Nephron progenitor cell (in vitro differentiated cells): ENCODE data around the gene GSTM5.

Source experiments
- DNase-seq: peaks from one replicate; pipeline ENCODE4 v3.0.0; 2021
- H3K27ac Mint-ChIP-seq: 2 replicates; pipeline ENCODE4 v1.8.0; 2021; ENCODE audit warnings: mild to moderate bottlenecking, moderate library complexity, mixed read lengths
- H3K27me3 Mint-ChIP-seq: 2 replicates; pipeline ENCODE4 v1.8.0; 2021; ENCODE audit warnings: mild to moderate bottlenecking, low read depth, mixed read lengths; ENCODE audit not compliant: poor library complexity
- H3K36me3 Mint-ChIP-seq: 2 replicates; pipeline ENCODE4 v1.8.0; 2021; ENCODE audit warnings: low read depth, mixed read lengths
- H3K4me1 Mint-ChIP-seq: 2 replicates; pipeline ENCODE4 v1.8.0; 2021; ENCODE audit warnings: mixed read lengths
- H3K4me3 Mint-ChIP-seq: 2 replicates; pipeline ENCODE4 v1.8.0; 2021; ENCODE audit warnings: mild to moderate bottlenecking, moderate library complexity, mixed read lengths
- H3K9me3 Mint-ChIP-seq: 2 replicates; pipeline ENCODE4 v1.8.0; 2021; ENCODE audit warnings: mild to moderate bottlenecking, moderate library complexity, mixed read lengths
- CTCF ChIP-seq: fragments of 200-600 bp; sonication (generic); IDR thresholded peaks from 2 replicates; pipeline ENCODE4 v1.5.0; 2021; ENCODE audit warnings: antibody characterized with exemption

The GSTM5 gene

DNA sequence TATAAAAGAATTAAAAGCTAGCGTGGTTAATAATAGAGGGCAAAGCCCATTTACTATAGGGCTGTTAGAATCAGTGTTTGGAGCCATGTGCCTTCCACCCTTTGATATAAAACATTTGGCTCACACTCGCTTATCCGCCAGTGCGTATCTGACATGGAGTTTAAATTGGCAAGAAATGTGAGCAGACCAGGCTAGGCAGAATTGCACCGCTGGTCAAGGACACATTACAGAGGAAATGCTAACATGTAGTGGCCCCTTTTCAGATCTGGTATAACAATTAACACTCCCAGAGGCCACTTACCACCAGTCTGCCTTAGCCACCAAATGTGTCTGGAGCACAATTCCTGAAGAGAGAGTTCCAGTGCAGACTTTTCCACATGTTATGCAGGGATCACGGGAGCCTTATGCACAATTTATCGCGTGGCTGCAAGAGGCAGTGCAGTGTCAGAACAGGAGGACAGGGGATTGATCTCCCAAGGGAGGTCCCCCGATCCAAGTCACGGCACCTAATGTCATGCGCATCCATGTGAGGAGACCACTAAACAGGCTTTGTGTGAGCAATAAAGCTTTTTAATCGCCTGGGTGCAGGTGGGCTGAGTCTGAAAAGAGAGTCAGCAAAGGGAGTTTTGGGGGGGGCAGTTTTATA is 14.8 kb downstream of the GSTM5 start:
- no peak overlapping the region for H3K4me3 Mint-ChIP-seq
- peaks cover 3% of the 10 kb centered on the region for H3K27me3 Mint-ChIP-seq
- no peak for DNase-seq
- peaks cover 4% of the 10 kb centered on the region for H3K36me3 Mint-ChIP-seq
- peaks cover 23% of the 10 kb centered on the region for H3K9me3 Mint-ChIP-seq
- TF ChIP-seq CTCF, result no peak
- peaks cover 10% of the 10 kb centered on the region for H3K4me1 Mint-ChIP-seq
- peak overlapping the region; percentile 31 for H3K27ac Mint-ChIP-seq

DNA sequence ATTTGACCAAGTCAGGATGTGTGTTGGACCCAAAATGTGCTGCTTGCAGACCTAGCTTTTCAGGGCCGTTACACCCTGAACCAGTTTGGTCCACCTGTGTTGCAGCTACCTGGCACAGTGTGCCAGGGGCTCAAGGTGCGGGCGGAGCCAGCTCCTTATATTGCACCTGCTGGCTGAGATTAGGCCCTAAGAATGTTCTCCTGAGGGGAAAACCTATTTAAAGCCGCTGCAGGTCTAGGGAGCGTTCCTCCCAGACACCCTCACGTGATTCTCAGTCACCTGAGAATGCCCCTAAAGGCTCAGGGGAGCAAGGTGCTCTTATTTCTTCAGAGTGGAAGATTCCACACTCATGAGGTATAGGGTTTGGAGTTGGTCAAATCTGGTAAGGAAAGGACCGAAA is 16.8 kb downstream of the GSTM5 start:
- H3K27ac Mint-ChIP-seq, result no peak overlapping the region
- no peak for TF ChIP-seq CTCF
- no peak for DNase-seq
- peaks cover 11% of the 10 kb centered on the region for H3K36me3 Mint-ChIP-seq
- peaks cover 7% of the 10 kb centered on the region for H3K27me3 Mint-ChIP-seq
- H3K9me3 Mint-ChIP-seq, result peaks cover 23% of the 10 kb centered on the region
- H3K4me3 Mint-ChIP-seq, result no peak overlapping the region
- peaks cover 19% of the 10 kb centered on the region for H3K4me1 Mint-ChIP-seq

GRCh38 chr1:109730666-109731065 is 18.6 kb downstream of the GSTM5 start:
- peaks cover 26% of the 10 kb centered on the region for H3K36me3 Mint-ChIP-seq
- TF ChIP-seq CTCF, result no peak

GRCh38 chr1:109732390-109732881 is 20.4 kb downstream of the GSTM5 start:
- peaks cover 13% of the 10 kb centered on the region for H3K27me3 Mint-ChIP-seq

More at GRCh38 chr1:109730666-109731065, 18.6 kb downstream of the GSTM5 start:
- Mint-ChIP-seq H3K27me3 (peaks cover 13% of the 10 kb centered on the region), H3K27ac (no peak overlapping the region), H3K9me3 (peaks cover 22% of the 10 kb centered on the region), H3K4me1 (peaks cover 19% of the 10 kb centered on the region), H3K4me3 (no peak overlapping the region)
- no peak for DNase-seq

DNA sequence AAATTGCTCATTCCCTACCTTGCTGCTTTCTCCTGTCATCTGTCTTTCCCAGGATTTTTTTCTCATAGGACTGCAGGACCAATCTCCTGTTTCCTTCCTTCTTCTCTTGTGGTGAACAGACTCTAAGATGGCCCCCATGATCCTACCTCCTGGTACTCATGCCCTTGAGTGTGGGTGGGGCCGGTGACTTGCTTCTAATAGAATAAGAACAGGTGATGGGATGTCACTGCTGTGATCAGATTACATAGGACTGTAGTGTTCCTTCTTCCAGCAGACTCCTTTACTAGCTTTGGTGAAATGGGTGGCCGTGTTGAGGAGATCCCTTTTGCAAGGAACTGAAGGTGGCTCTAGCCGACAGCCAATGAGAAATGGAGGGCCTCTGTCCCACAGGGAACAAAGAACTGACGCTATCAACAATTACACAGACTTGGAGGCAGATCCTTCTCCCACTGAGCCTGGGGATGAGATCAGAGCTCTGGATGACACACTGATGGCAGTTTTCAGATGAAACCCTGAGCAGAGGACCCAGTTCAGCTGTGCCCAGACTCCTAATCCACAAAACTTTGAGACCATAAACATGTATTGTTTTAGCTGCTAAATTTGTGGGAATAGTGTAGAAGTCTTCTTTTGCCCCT is 21.3 kb downstream of the GSTM5 start:
- no peak overlapping the region for H3K27ac Mint-ChIP-seq
- peaks cover 5% of the 10 kb centered on the region for H3K9me3 Mint-ChIP-seq
- no peak for DNase-seq
- no peak overlapping the region for H3K4me3 Mint-ChIP-seq
- TF ChIP-seq CTCF, result no peak
- H3K36me3 Mint-ChIP-seq, result peaks cover 44% of the 10 kb centered on the region
- H3K27me3 Mint-ChIP-seq, result peaks cover 20% of the 10 kb centered on the region
- peaks cover 13% of the 10 kb centered on the region for H3K4me1 Mint-ChIP-seq

More at GRCh38 chr1:109732390-109732881, 20.4 kb downstream of the GSTM5 start:
- Mint-ChIP-seq H3K9me3 (peaks cover 5% of the 10 kb centered on the region), H3K4me3 (no peak overlapping the region), H3K36me3 (peaks cover 35% of the 10 kb centered on the region), H3K4me1 (peaks cover 13% of the 10 kb centered on the region), H3K27ac (no peak overlapping the region)
- DNase-seq, result no peak
- TF ChIP-seq CTCF, result no peak
